HK-2 (cell line): ENCODE results near the gene SEMA4A.
"Not testable (repeated sequence)": the region's sequence is repeated elsewhere in the genome, so short reads cannot be mapped to it uniquely, and the experiment has no call there.

ENCODE experiments used
- DNase-seq: peaks from one replicate; pipeline ENCODE4 v3.0.0-alpha.2; 2018; ENCODE audit not compliant: unreplicated experiment

Gene SEMA4A

DNA sequence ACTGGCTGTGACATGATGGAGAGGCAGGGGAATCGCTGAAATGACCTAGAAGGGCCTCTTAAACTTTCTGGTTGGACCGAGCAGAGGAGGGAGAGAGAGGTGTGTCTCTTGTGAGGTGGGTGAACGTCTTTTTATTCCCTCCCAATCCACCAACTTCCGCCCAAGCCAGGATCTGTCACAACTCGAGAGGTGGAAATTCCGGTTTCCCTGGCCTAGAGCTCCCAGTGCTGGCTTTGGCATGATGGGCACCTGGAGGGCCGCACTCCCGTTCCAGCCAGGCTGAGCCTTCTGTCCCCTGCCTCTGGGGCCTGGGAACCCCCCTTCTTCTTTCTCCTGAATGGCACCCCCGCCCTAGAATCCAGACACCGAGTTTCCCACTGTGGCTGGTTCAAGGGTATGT, at the start of gene SEMA4A:
Gene SEMA4A (plus strand): TSS at position 224 of the 400 bp plus-strand sequence. CDS start 994 bp downstream, outside the sequence.
- no peak for DNase-seq

DNA sequence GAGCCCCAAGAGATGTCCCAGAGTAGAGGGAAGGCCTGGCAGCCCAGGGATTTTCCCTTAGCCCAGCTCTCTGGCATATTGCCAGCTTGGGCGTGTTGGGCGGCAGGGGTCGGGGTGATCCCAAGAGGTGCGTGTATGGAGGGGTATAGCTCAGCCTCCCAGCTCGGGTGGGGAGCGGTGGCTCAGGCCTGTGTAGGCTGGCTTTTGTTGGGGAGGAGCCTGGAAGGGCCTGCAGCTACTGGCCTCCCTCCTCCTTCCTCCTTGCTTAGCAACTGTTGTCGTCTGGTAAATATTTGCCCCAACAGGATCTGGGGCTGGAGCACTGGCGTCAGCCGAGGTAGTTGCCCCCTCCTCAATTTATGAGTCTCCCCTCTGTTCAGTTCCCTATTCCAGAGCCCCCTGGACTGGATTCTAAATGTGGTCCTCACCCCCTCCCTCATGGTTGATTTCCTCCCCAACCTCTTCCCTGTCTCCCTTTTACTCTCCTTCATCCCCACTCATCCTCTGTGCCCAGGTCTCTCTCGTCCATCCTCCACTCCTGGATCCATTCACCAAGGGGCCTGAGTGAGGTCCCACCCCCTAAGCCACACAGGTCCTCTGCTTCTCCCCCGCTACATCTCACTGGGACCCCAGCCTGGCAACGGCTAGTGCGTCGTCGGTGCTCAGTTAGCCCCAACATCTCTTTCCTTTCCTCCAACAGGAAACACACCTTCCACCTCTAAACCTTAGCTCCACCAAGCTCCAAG, 49.1 kb upstream of the SEMA4A start:
- DNase-seq = no peak

GRCh38 chr1:156104861-156105832, 48.2 kb upstream of the SEMA4A start:
- no peak for DNase-seq

GRCh38 chr1:156106624-156107488, 46.5 kb upstream of the SEMA4A start:
- no peak for DNase-seq

DNA sequence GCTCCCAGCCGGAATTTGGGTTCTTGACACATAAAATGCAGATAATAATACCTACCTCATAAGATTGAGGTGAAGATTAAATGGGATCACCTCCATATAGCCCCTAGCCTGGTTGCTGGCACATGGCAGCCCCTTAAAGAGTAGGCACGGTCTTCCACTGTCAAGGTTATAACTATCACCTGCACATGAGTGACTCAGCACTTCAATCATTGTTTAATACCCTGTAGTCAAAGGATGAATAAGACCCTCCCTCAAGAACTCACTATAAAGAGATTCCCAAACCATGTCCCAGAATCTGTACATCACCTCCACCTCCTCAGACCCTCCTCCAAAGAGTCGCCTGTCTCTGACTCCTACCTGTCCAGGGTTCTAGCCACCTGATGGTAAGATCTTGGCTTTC, 45.3 kb upstream of the SEMA4A start:
- no peak for DNase-seq

DNA sequence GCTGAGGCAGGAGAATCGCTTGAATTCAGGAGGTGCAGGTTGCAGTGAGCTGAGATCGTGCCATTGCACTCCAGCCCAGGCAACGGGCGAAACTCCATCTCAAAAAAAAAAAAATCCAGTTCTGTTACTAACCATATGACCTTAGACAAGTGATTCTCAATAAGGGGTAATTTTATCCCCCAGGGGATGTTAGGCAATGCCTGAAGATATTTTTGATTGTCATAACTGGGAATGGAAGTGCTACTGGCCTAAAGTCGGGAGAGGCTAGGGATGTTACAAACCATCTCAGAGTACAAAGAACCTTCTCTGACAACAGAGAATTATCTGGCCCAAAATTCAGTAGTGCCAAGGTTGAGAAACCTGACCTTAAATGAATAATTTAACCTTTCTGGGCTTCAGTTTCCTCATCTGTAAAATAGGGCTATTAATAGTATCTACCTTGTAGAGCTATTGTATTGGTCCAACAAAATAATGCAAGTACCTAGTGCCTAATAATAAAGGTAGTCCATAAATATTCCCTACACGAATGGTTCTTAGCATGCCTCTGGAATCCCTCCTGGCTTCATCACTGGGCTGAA, 44.6 kb upstream of the SEMA4A start:
- DNase-seq = no peak

DNA sequence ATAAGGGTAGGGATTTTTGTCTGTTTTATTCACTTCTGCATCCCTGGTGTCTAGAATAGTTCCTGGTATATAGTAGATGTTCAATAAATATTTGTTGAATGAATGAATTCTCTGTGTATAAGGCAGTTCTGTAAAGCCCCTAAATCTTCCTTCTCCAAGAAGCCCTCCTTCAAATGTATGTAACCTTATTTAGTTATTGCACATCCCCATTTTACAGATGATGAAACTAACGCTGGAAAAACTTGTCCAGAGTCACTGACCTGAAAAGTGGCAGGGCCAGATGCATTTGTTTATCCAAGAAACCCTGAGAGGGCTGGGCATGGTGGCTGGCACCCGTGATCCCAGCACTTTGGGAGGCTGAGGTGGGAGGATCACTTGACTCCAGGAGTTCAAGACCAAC, 43.1 kb upstream of the SEMA4A start:
- no peak for DNase-seq

DNA sequence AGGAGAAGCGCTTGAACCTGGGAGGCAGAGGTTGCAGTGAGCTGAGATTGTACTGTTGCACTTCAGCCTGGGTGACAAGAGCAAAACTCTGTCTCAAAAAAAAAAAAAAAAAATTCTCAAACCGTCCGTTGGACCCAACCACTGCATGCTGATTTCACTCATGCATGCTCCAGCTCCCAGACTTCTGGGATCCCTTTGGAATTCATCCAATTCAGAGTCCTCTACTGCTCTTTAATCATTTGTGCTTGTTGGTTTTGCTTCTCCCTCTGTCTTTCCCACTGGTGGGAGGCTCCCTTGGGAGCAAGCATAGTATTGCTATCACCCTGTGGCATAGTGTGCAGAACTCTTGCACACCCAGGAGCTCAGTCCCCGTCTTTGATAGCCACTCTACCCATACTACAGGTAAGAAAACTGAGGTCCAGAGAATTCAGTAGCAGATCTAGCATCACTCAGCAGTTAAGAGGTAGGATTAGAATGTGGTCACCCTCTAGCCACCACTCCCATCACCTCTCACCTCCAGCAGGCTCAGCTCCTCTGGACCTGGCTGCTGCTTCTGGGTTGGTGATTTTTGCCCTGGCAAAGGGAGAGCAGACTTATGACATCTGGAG, 41.9 kb upstream of the SEMA4A start:
- DNase-seq = no peak

GRCh38 chr1:156112276-156113137, 40.9 kb upstream of the SEMA4A start:
- no peak for DNase-seq

GRCh38 chr1:156113282-156113950, 40.0 kb upstream of the SEMA4A start:
- DNase-seq = no peak

DNA sequence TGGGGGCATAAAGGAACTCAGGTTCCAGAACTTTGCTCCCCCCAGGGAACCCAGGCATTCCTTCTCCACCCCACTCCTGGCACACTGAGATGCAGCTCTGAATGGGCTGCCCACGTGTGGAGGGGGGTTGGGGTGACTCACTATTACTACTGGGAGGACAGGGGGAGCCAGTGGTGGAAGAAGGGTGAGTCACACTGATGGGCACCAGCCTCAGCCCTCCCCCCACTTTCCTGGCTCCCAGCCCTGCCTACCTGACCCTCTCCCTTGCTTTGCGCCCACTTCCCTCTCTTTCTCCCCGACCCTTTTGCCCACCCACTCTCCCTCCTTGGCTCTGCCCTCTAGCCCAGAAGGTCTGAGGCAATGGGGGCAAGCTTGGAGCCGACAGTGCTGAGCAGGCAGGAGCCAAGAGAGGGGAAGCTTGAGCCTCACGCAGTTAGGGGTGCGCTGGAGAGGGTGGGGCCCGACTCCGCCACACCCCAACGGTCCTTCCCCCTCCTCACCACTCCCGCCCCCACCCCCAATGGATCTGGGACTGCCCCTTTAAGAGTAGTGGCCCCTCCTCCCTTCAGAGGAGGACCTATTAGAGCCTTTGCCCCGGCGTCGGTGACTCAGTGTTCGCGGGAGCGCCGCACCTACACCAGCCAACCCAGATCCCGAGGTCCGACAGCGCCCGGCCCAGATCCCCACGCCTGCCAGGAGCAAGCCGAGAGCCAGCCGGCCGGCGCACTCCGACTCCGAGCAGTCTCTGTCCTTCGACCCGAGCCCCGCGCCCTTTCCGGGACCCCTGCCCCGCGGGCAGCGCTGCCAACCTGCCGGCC, 39.1 kb upstream of the SEMA4A start, which contains the start of gene LMNA:
Gene LMNA (plus strand): TSS at position 611 of the 818 bp plus-strand sequence. CDS start 208 bp downstream, outside the sequence.
- DNase-seq = peak; percentile 95

- DNase-seq = peak; percentile 63
Observed at GRCh38 chr1:156114919-156115513, 38.4 kb upstream of the SEMA4A start.

DNA sequence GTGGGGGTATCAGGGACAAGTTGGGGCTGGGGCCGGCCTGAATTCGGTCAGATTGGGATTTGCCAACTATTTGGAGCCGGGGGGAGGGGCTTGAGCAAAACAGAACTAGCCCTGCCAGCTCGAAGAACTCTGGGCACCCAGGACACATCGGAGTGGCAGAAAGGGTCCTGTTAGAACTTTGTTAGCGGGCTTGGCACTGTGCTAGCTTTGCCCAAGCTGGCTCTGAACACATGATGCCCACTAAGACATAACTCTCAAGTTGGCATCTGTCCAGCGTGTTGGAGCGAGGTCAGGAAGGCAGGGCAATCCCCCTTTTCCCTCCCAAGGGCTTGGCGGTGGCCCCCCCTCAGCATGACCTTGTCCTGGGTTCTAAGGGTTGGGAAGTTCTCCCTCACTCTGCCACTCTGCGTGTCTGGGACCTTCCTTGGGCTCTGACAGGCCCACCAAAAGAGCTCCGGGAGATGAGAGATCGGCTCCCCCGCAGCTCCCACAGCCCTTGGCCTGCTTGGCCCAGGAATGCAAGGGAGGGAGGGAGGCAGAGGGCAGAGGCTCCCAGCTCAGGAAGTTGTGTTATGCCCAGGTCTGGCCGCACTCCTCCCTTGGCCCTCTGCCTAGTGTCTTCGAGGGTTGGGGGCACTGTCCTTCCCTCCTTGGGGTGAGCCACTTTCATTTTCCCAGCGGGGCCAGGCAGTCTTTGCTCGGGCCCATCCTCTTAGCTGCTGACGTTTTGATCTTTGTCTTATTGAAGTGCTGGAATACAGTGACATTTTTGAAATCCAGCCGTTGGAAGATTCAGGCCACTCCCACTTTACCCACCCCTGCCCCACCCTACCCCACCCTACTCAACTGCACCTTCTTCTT, 37.6 kb upstream of the SEMA4A start:
- DNase-seq = peak; percentile 72

- not testable (repeated sequence) for DNase-seq
Observed at GRCh38 chr1:156116731-156117130, 36.7 kb upstream of the SEMA4A start.

DNA sequence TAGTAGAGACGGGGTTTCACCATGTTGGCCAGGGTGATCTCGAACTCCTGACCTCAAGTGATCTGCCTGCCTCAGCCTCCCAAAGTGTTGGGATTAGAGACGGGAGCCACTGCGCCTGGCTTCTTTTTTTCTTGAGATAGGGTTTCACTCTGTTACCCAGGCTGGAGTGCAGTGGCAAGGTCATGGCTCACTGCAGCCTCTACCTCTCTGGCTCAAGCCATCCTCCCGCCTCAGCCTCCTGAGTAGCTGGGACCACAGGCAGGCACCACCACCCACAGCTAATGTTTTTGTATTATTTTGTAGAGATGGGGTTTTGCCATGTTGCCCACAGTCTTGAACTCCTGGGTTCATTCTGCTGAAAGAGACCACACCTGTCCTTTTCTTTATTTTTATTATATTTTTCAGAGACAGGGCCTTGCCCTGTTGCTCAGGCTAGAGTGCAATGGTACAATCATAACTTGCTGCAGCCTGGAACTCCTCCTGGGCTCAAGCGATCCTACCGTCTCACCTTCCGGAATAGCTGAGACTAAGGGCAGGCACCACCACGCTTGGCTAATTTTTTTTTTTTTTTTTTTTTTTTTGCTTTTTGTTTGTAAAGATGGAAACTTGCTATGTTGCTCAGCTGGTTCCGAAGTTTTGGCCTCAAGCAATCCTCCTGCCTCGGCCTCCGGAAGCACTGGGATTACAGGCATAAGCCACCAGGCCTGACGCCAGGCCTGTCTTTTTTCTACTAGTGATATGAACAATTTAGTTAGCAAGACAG, 35.8 kb upstream of the SEMA4A start:
- no peak for DNase-seq

- DNase-seq = no peak
Observed at GRCh38 chr1:156118177-156118868, 35.1 kb upstream of the SEMA4A start.
